Measurements from ENCODE around the gene MT1X. TPM values are rescaled to one million over a fixed set of nuclear protein-coding genes. Genes with fewer than 3 reads are reported as not detected.
"Not testable (repeated sequence)": the region's sequence is repeated elsewhere in the genome, so short reads cannot be mapped to it uniquely, and the experiment has no call there.

Gene MT1X
- total RNA-seq, 1 experiment from 2014 or later = 74.3 TPM

DNA sequence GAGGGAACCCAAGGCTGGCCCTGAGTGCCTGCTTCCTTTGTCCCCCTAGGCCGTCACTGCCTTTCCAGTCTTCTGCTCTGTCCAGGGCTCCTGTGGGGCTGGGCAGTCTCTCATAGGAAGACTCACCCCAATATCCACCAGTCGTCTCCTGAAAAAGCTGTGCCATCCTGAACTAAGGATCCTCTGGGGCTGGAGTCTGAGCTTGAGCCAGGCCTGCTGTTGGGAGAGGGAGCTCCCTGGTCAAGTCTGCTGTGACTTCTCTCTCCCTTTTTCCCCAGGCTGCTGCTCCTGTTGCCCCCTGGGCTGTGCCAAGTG is 11.7 kb upstream of the MT1X start:
- Histone ChIP-seq H3K27me3 (replicated peaks; ENCODE audit: insufficient read depth, low read depth, low read length, poor library complexity) (peaks cover 32% of the 10 kb centered on the region), H3K4me3 (ENCODE audit: low read depth, low read length, poor library complexity, severe bottlenecking) (no peak overlapping the region), H3K36me3 (ENCODE audit: insufficient read depth, low read length, poor library complexity, severe bottlenecking) (no peaks in the 10 kb centered on the region), H3K27ac (ENCODE audit: low read depth, low read length, poor library complexity, severe bottlenecking) (no peak overlapping the region), H3K9me3 (ENCODE audit: low read depth, low read length, poor library complexity, severe bottlenecking) (no peaks in the 10 kb centered on the region), H3K4me1 (ENCODE audit: insufficient read depth, low read length, poor library complexity, severe bottlenecking) (no peaks in the 10 kb centered on the region)
- no peak for DNase-seq (ENCODE audit: low spot score)
- intact Hi-C loops (cut with micrococcal nuclease; ENCODE audit: unreplicated experiment) = no loop called here
- BruUV-seq (replicated peaks) = no TSS peak
- CTCF ChIA-PET = no interaction called here
- TF ChIP-seq, protein P1, sequence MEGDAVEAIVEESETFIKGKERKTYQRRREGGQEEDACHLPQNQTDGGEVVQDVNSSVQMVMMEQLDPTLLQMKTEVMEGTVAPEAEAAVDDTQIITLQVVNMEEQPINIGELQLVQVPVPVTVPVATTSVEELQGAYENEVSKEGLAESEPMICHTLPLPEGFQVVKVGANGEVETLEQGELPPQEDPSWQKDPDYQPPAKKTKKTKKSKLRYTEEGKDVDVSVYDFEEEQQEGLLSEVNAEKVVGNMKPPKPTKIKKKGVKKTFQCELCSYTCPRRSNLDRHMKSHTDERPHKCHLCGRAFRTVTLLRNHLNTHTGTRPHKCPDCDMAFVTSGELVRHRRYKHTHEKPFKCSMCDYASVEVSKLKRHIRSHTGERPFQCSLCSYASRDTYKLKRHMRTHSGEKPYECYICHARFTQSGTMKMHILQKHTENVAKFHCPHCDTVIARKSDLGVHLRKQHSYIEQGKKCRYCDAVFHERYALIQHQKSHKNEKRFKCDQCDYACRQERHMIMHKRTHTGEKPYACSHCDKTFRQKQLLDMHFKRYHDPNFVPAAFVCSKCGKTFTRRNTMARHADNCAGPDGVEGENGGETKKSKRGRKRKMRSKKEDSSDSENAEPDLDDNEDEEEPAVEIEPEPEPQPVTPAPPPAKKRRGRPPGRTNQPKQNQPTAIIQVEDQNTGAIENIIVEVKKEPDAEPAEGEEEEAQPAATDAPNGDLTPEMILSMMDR (conservative IDR thresholded peaks at IDR 0.05; ENCODE audit: low read depth, low read length) = no peak
- TF ChIP-seq EZH2 (IDR thresholded peaks at IDR 0.05; ENCODE audit: borderline replicate concordance, low read depth, low read length, poor library complexity, severe bottlenecking) = no peak
- POLR2A ChIA-PET (ENCODE audit: low non-redundant PET) = no interaction called here

DNA sequence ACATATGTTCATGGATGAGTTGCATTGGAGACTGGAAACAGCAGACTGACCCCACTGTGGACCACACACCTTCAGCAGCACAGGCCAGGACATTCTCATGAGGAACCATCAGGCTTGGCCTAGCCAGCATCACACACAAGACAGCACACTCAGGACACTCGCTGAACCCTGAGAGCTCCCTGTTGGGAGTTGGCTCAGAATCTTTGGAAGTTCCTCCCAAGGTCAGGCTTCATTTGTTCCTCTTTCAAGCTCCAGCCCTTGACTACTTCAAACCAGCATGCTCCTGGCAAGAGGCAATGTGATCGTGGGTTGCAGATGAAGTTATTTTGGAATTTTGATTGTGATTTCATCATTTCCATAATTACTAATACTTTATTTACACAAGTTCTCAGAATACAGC is 10.6 kb upstream of the MT1X start:
- H3K4me1 ChIP-seq (ENCODE audit: insufficient read depth, low read length, poor library complexity, severe bottlenecking); CTCF ChIA-PET; H3K36me3 ChIP-seq (ENCODE audit: insufficient read depth, low read length, poor library complexity, severe bottlenecking); POLR2A ChIA-PET (ENCODE audit: low non-redundant PET); BruUV-seq (replicated peaks); H3K4me3 ChIP-seq (ENCODE audit: low read depth, low read length, poor library complexity, severe bottlenecking); H3K9me3 ChIP-seq (ENCODE audit: low read depth, low read length, poor library complexity, severe bottlenecking); H3K27ac ChIP-seq (ENCODE audit: low read depth, low read length, poor library complexity, severe bottlenecking); DNase-seq (ENCODE audit: low spot score); intact Hi-C loops (cut with micrococcal nuclease; ENCODE audit: unreplicated experiment): not testable (repeated sequence)
- peaks cover 32% of the 10 kb centered on the region for H3K27me3 ChIP-seq (replicated peaks; ENCODE audit: insufficient read depth, low read depth, low read length, poor library complexity)

DNA sequence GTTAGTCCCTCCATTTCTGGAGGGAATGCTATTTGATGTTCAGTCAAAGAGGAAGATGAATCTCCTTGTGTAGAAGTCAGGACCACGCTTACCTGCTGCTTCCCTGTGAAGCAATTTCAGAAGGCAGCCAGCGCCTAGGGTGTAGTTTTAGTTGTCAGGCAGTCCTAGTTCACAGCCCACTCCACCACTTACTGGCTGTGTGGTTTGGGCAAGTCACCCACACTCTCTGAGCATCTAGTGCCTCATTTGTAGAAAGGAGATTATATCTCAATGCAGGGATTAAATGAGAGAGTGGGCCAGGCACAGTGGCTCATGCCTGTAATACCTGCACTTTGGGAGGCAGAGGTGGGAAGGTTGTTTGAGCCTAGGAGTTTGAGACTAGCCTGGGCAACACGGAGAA is 10.1 kb upstream of the MT1X start:
- H3K27ac ChIP-seq (ENCODE audit: low read depth, low read length, poor library complexity, severe bottlenecking); CTCF ChIA-PET; H3K4me1 ChIP-seq (ENCODE audit: insufficient read depth, low read length, poor library complexity, severe bottlenecking); H3K9me3 ChIP-seq (ENCODE audit: low read depth, low read length, poor library complexity, severe bottlenecking); intact Hi-C loops (cut with micrococcal nuclease; ENCODE audit: unreplicated experiment); H3K36me3 ChIP-seq (ENCODE audit: insufficient read depth, low read length, poor library complexity, severe bottlenecking); H3K4me3 ChIP-seq (ENCODE audit: low read depth, low read length, poor library complexity, severe bottlenecking); BruUV-seq (replicated peaks); POLR2A ChIA-PET (ENCODE audit: low non-redundant PET); DNase-seq (ENCODE audit: low spot score): not testable (repeated sequence)
- peaks cover 30% of the 10 kb centered on the region for H3K27me3 ChIP-seq (replicated peaks; ENCODE audit: insufficient read depth, low read depth, low read length, poor library complexity)

DNA sequence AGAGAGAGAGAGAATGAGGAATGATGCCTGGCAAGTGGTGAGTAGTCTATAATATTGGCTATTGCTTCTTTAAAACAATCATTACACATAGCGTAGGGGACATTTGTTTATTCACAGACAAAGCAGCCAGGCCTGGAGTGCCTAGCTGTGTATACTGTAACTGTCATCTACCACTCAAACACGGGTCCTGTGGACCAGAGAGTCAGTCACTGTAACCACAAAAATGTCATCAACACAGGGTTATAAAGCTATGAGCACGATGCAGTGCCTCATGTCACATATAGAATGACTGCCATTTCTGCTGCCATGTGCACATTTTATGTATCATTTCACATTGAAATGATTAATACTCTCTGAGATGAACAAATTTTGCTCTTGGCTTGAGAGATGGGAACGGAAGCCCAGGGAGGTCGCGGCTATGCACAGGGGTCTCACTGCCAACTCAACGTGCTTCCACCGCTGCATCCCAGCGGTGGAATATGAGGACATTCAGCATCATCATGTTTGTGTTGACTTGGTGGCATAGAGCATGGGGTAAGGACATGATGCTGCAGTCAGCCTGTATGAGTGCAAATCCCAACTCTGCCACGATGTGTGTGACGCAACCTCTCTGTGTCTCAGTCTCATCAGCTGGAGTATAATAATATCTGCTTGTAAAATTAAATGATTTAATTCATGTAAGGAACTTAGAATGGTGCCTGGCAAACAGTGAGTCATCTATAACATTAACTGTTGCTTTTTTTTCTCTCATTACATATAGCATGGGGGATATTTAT is 9.3 kb upstream of the MT1X start:
- TF ChIP-seq EZH2 (IDR thresholded peaks at IDR 0.05; ENCODE audit: borderline replicate concordance, low read depth, low read length, poor library complexity, severe bottlenecking) = no peak
- TF ChIP-seq, protein P1 (conservative IDR thresholded peaks at IDR 0.05; ENCODE audit: low read depth, low read length) = no peak
- no peaks in the 10 kb centered on the region for H3K9me3 ChIP-seq (ENCODE audit: low read depth, low read length, poor library complexity, severe bottlenecking)
- no peak overlapping the region for H3K27ac ChIP-seq (ENCODE audit: low read depth, low read length, poor library complexity, severe bottlenecking)
- H3K27me3 ChIP-seq (replicated peaks; ENCODE audit: insufficient read depth, low read depth, low read length, poor library complexity) = peaks cover 22% of the 10 kb centered on the region
- DNase-seq (ENCODE audit: low spot score) = no peak
- no TSS peak for BruUV-seq (replicated peaks)
- intact Hi-C loops (cut with micrococcal nuclease; ENCODE audit: unreplicated experiment) = no loop called here
- ChIA-PET CTCF (interaction anchor here (1.1 kb wide), 1 partner anchor 29 kb away, joined by 7 read pairs; no protein-coding TSS in a partner anchor), POLR2A (ENCODE audit: low non-redundant PET) (no interaction called here)
- no peaks in the 10 kb centered on the region for H3K36me3 ChIP-seq (ENCODE audit: insufficient read depth, low read length, poor library complexity, severe bottlenecking)
- H3K4me1 ChIP-seq (ENCODE audit: insufficient read depth, low read length, poor library complexity, severe bottlenecking) = no peaks in the 10 kb centered on the region
- H3K4me3 ChIP-seq (ENCODE audit: low read depth, low read length, poor library complexity, severe bottlenecking) = no peak overlapping the region
